Astrocyte (in vitro differentiated cells and primary cell): ENCODE measurements around the gene CARM1.
"Not testable (repeated sequence)": the region's sequence is repeated elsewhere in the genome, so short reads cannot be mapped to it uniquely, and the experiment has no call there.

ENCODE experiments used
- CTCF ChIP-seq: IDR thresholded peaks from 2 replicates; pipeline ENCODE4 v1.5.1; 2011; ENCODE audit warnings: low read depth, mild to moderate bottlenecking, inconsistent platforms, low read length, moderate library complexity; ENCODE audit not compliant: insufficient read depth
- EZH2 ChIP-seq: IDR thresholded peaks from 2 replicates; pipeline ENCODE4 v1.6.1; 2012; ENCODE audit warnings: mild to moderate bottlenecking, low read length, inconsistent platforms; ENCODE audit not compliant: insufficient read depth

- not testable (repeated sequence) for TF ChIP-seq CTCF, EZH2
Measured at GRCh38 chr19:10943412-10943811, 72.1 kb downstream of the CARM1 start.
